GM18873 (cell line): Measurements from ENCODE around the gene SLC30A10.
"Not testable (repeated sequence)": the region's sequence is repeated elsewhere in the genome, so short reads cannot be mapped to it uniquely, and the experiment has no call there.

ENCODE experiments used
- ATAC-seq: cut with Tn5 transposase; IDR thresholded peaks from one replicate; pipeline ENCODE4 v1.9.1; 2021; ENCODE audit warnings: mild to moderate bottlenecking, moderate library complexity, moderate number of reproducible peaks; ENCODE audit not compliant: unreplicated experiment, low FRiP score

The SLC30A10 gene

GRCh38 chr1:219900201-219900600 lies 28.2 kb downstream of the SLC30A10 start:
- ATAC-seq, result no peak

GRCh38 chr1:219898375-219898774 lies 30.0 kb downstream of the SLC30A10 start:
- ATAC-seq, result no peak

DNA sequence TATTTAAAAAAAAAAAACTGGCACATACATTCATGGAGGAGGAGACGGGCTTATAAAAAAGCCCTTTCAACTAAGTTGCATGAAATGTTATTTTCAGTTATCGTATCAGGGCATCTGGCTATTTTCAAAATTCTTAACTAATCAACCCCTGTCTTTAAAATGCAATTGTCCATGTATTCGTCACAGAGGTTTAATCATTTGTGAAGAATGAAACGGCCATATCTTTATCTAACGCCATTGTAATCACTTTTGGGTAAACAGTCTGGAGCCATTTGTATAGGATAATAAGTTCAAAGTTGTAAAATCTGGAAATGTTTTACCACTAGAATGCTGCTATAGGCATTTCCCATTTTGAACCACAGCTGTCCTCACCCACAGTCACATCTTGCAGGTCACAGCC lies 30.4 kb downstream of the SLC30A10 start:
- no peak for ATAC-seq

GRCh38 chr1:219892271-219892670 lies 36.1 kb downstream of the SLC30A10 start:
- not testable (repeated sequence) for ATAC-seq

- ATAC-seq, result not testable (repeated sequence)
Observed at GRCh38 chr1:219891846-219892245, 36.5 kb downstream of the SLC30A10 start.

DNA sequence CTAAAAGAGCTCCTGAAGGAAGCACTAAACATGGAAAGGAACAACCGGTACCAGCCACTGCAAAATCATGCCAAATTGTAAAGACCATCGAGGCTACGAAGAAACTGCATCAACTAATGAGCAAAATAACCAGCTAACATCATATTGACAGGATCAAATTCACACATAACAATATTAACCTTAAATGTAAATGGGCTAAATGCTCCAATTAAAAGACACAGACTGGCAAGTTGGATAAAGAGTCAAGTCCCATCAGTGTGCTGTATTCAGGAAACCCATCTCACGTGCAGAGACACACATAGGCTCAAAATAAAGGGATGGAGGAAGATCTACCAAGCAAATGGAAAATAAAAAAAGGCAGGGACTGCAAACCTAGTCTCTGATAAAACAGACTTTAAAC lies 39.7 kb downstream of the SLC30A10 start:
- ATAC-seq, result not testable (repeated sequence)

GRCh38 chr1:219885680-219886079 lies 42.7 kb downstream of the SLC30A10 start:
- no peak for ATAC-seq

GRCh38 chr1:219883400-219884332 lies 44.7 kb downstream of the SLC30A10 start:
- no peak for ATAC-seq

DNA sequence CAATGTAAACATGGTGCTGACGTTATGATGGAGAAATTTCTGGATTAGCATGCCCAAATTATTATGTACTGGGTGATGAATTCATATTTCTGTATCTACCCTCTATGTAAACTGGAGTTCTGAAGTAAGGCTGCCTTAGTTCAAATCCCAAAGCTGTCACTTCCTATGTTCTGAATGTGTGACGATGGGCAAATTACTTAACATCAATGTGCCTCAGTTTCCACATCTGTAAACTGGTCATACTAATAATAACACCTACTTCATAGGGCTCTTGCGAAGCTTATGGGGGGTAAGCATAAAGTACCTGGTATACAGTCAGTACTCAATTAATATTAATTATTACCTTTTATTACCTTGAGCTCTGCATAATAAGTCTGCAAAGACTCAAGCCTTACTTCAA lies 45.6 kb downstream of the SLC30A10 start:
- ATAC-seq, result no peak

DNA sequence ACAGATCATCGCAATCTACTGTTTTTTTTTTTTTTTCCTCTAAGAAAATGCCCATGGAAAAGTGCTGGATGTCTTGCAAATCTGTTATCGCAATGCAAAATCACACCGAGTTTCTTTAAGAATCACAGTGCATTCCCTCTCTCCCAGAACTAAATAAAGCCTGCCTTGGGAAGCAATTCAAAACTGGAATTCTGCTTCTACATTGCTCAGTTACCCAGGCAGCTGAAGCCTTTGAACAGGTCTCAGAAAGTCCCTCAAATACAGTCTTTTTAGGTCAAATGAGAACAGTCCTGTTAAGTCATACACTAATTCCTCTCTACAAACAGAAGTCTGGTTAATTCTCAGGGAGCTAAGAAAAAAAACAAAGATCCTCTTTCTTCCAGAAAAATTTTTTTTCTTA lies 46.3 kb downstream of the SLC30A10 start:
- ATAC-seq, result no peak

DNA sequence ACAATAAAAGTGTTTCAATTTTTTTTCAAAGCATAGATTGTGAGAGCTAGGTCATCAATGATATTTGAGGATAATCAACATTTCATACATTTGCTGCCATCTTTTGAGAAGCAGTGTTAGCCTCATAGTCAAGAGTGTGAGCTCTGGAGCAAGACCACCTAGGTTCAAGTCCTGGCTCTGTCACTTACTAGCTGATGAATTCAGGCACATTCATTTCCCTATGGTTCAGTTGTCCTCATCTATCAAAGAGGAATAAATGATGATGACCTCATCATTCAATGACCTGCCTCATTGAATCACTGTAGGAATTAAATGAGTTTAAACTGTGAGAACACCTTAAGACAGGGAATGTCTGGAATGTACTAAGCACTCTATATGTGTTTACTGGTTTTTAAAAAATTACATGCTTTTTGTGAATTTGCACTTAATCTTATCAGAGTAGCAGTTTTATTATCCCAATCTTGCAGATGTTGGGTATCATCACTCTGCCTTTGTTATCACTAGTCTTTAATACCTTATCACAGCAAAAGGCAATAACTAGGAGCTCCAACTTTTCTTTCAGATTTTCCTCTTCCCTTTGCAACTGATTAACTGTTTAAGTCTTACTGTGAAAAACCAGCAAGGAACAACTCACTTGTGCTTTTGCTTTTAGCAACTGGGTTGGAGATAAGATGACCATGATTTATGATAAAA lies 47.4 kb downstream of the SLC30A10 start:
- no peak for ATAC-seq

- ATAC-seq, result no peak
Observed at GRCh38 chr1:219876798-219877209, 51.6 kb downstream of the SLC30A10 start.

DNA sequence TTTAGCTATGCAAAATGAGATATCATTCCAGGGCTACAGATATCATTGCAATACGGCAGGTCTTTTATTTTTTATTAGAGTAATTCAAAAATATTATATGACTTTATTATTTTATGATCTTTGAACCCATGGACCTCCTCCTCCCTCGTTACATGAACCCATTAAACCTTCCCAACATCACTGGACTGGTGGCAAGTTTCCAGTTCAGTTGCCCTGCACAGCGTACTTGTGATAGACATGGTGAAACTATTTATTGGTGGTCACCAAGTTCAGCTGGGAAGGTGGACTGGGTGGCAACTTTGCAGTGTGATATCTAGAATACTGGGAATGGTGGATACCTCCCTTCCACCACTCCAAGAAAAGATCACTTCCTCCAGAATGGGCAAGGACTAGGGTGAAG lies 52.5 kb downstream of the SLC30A10 start:
- no peak for ATAC-seq

- not testable (repeated sequence) for ATAC-seq
Observed at GRCh38 chr1:219872538-219872937, 55.8 kb downstream of the SLC30A10 start.

- ATAC-seq, result no peak
Observed at GRCh38 chr1:219871427-219872057, 56.8 kb downstream of the SLC30A10 start.

DNA sequence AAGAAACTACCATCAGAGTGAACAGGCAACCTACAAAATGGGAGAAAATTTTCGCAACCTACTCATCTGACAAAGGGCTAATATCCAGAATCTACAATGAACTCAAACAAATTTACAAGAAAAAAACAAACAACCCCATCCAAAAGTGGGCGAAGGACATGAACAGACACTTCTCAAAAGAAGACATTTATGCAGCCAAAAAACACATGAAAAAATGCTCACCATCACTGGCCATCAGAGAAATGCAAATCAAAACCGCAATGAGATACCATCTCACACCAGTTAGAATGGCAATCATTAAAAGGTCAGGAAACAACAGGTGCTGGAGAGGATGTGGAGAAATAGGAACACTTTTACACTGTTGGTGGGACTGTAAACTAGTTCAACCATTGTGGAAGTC lies 59.7 kb downstream of the SLC30A10 start:
- not testable (repeated sequence) for ATAC-seq
